Stomach (tissue), 4 donors: ENCODE data around the gene RDH14.

Experiments
- POLR2A ChIP-seq, 4 donors: fragments of 450-650 bp; IDR thresholded peaks; one replicate each; pipeline ENCODE4 v1.6.1; 2016; ENCODE audit warnings: antibody characterized with exemption in 4 of 4, control low read depth in 2 of 4, mild to moderate bottlenecking in 1 of 4, moderate library complexity in 1 of 4
- TF ChIP-seq, protein P1 (sequence below), 7 experiments: fragments of 450-650 bp in 4 of 7; fragments of 200-600 bp in 3 of 7; sonication (generic) in 3 of 7; IDR thresholded peaks; one replicate each; pipeline ENCODE4 v1.5.1; 2016 to 2019; ENCODE audit warnings: antibody characterized with exemption in 7 of 7, control low read depth in 2 of 7, mild to moderate bottlenecking in 1 of 7

DNA sequence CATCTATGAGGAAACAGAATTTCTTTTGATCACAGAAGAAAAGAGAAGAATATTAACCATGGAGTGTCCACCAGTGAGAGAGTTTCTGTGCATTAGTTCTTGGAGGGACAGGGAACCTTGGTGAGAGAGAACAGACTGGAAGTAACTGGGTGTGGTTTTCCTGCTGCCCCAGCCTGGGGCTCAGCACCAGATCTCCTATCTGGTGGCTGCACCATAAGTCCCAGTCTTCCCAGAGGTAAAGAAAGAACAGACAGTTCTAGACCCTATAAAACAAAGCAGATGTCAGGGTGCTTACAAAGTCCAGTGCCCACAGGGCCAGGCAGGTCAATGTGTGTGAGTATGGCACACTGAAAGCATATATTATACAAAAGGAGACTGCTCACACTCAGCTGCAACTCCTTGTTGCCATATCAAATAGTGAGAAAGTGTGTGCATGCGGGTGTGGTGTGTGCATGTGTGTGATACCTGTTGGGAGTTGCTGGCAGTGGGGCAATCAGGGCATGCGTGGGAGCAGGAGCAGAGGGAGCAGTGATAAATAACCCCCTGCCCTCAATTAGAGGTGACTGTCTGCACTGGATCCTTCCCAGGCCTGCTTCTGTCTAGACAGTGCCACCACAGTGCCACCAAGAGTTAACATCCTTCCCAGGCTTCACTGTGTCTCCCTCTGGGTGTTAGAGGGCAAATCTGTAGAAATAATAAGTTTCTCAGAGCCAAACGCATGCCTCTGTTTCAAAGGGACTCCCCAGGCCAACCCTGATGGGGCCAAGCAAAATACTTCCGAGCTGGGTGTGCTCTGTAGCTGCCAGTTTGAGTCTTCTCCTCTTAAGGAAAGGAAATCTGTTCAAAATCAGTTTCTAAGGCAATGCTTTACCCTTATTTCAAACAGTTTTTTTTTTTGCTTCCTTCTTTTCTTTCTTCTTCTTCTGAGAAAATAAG is 45.7 kb downstream of the RDH14 start:
- TF ChIP-seq, protein P1, sequence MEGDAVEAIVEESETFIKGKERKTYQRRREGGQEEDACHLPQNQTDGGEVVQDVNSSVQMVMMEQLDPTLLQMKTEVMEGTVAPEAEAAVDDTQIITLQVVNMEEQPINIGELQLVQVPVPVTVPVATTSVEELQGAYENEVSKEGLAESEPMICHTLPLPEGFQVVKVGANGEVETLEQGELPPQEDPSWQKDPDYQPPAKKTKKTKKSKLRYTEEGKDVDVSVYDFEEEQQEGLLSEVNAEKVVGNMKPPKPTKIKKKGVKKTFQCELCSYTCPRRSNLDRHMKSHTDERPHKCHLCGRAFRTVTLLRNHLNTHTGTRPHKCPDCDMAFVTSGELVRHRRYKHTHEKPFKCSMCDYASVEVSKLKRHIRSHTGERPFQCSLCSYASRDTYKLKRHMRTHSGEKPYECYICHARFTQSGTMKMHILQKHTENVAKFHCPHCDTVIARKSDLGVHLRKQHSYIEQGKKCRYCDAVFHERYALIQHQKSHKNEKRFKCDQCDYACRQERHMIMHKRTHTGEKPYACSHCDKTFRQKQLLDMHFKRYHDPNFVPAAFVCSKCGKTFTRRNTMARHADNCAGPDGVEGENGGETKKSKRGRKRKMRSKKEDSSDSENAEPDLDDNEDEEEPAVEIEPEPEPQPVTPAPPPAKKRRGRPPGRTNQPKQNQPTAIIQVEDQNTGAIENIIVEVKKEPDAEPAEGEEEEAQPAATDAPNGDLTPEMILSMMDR (IDR thresholded peaks at IDR 0.05), result no peak
- TF ChIP-seq POLR2A (IDR thresholded peaks at IDR 0.05), result no peak
